IPS-18c (cell line): ENCODE data around the gene OXSR1.

Experiments
- H3K4me3 ChIP-seq: 2 replicates; pipeline ENCODE4 v1.7.0; 2013; ENCODE audit warnings: low read depth, mild to moderate bottlenecking, low read length, moderate library complexity; ENCODE audit not compliant: insufficient read depth
- H3K9me3 ChIP-seq: one replicate; pipeline ENCODE4 v1.6.1; 2013; ENCODE audit warnings: mild to moderate bottlenecking, low read length, moderate library complexity; ENCODE audit not compliant: control insufficient read depth, insufficient read depth

Gene OXSR1

DNA sequence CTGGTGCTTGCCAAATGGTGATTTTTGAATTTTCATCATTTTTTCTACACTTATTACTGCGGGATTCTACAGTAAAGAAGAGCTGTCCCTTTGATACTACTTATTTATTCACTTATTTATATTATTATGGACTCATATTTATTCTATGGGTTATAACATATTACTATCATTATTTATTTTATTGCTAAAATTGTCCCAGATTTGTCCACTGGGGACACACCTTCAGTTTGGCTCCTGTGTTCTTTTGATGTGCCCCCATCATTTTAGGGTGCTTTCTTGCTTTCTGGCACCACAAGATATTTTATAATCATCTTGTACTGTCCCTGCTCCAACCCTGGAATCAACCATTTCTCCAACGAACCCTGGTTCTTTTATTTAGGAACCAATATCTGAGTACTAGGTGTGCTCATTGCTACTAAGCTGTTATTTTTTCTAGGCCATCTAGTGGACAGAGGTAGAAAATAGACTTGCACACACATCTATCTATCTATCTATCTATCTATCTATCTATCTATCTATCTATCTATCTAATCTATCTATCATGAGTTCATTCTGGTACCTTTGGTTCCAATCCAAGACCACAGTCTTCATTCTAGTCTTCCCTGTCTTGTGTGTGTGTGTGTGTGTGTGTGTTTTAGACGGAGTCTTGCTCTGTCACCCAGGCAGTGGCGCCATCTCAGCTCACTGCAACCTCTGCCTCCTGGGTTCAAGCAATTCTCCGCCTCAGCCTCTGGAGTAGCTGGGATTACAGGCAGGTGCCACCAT is 132.8 kb downstream of the OXSR1 start:
- Histone ChIP-seq H3K9me3 (no peaks in the 10 kb centered on the region), H3K4me3 (no peak overlapping the region)
